Myocyte (in vitro differentiated cells): ENCODE measurements around the gene CPLX3. TPM values are rescaled to one million over a fixed set of nuclear protein-coding genes. Genes with fewer than 3 reads are reported as not detected.

Experiments
- DNase-seq: peaks from one replicate; pipeline ENCODE4 v3.0.0-alpha.2; 2012; ENCODE audit warnings: low read depth
- total RNA-seq: library from RNA; depleted of rRNA; stranded (reverse); fragments of >200 nt; gene quantifications from 2 replicates; pipeline ENCODE4 v1.2.3, GENCODE V29; 2014

CPLX3 gene
- total RNA-seq, 1 donor from 2014 or later: not detected

DNA sequence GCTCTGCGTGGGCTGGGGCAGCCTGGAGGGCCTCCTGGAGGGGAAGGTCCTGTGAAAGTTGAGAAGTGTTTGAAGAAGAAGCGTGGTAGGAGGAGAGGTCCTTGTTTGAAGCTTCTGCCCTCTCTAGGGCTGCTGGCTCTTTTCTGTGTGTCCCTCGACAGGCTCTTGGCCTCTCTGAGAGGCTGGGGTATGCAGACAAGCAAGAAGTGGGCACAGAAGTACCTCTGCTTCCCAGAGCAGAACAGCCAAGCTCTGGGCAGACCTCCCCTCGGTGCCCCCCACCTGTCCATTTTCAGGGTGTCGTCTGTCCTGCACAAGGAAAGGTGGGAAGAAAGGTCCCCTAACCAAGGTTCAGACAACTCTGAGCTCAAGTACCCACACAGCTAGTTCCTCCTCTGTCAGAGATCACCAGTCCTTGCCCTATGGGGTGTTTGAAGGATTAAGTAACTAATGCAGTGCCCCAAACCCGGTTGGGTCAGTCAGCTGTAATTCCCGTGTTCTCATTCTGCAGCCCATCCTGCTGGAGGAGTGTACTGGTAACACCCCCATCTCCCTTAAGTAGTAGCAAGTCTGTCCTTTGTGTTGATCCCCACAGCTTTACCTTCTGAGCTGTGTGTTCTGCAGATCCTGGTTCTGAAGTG, 38.3 kb upstream of the CPLX3 start:
- DNase-seq: no peak

DNA sequence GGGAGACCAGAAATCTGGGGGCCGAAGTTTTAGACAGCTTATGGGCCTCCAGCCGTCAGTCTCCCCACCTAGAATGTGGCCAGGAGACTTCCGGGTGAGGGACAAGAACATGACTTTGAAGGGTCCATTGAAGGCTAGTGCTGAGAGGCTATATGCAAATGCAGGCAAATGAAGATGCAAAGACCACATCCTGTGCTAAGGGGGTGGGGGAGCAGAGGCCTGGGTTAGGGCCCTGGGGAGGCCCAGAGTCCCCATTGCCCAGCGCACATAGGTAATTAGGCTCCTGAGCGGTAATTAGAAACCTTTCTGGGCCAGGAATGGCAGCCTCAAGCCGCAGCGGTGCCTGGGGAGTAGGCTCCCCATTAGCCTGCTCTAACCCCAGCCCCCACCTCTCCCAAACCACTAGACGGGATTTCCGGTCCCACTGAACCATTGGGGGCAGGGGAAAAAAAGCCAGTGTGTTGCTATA, 37.7 kb upstream of the CPLX3 start:
- no peak for DNase-seq

DNA sequence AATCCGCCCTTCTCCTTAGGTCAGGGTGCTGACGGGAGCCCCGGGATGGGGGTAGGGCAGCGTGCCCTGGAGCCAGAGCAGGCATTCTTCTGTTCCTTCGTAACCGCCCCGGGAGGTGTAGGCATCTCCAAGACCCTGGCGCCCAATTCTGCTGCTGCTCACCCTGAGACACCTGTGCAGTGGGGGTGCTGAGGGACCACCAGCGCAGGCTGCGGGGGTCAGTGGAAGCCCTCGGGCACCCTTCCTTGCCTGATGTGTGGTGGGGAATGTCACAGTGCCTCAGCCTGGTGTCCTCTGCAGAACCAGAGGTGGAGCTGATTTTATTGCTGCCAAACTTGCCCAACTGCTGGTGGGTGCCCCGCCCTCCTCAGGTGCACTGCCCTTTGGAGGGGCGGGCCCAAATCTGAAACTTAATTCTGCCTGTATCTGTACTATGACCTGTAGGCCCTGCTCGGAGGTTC, 37.2 kb upstream of the CPLX3 start:
- DNase-seq: no peak

- DNase-seq: no peak
These were observed 36.7 kb upstream of the CPLX3 start for GRCh38 chr15:74789741-74790079.

DNA sequence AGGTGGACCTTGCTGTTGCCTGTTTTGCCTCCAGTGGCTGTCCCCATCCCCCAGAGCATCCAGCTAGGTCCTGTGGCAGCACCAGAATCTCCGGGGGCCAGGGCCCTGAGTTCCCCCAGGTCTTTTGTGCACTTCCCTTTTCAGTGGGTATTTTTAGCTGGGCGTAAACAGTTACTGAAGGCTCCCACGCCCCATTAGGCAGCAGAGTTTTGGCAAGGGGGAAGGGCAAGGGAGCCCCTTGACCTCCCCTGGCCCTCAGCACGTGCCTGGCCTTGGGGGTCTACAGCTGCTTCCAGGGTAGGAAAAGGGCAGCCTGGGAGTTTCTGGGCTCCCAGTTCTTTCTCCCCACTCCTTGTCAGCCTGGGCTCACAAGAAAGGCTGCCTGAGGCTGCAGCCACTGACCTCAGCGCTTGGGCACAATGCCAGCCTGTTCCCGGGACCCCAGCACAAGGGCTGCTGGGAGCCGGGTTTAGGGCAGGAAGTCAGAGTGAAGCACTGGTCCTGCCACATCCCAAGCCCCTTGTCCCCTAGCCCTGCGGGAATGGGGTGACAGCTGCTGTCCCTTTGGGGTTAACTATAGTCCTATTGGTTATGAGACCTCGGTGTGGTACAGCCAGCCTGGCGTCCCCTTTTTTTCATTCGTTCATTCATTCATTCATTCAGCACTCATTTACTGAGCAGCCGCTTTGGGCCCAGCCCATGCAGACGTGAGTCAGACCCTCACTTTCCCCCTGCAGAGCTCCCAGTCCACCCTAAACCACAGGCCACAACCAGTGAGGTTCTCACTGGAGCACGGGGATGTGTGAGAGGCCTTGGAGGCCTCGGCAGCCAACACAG, 36.1 kb upstream of the CPLX3 start:
- peak; percentile 89 for DNase-seq

GRCh38 chr15:74791007-74791406, 35.4 kb upstream of the CPLX3 start:
- no peak for DNase-seq

- no peak for DNase-seq
These were observed 34.8 kb upstream of the CPLX3 start for GRCh38 chr15:74791667-74792066.

DNA sequence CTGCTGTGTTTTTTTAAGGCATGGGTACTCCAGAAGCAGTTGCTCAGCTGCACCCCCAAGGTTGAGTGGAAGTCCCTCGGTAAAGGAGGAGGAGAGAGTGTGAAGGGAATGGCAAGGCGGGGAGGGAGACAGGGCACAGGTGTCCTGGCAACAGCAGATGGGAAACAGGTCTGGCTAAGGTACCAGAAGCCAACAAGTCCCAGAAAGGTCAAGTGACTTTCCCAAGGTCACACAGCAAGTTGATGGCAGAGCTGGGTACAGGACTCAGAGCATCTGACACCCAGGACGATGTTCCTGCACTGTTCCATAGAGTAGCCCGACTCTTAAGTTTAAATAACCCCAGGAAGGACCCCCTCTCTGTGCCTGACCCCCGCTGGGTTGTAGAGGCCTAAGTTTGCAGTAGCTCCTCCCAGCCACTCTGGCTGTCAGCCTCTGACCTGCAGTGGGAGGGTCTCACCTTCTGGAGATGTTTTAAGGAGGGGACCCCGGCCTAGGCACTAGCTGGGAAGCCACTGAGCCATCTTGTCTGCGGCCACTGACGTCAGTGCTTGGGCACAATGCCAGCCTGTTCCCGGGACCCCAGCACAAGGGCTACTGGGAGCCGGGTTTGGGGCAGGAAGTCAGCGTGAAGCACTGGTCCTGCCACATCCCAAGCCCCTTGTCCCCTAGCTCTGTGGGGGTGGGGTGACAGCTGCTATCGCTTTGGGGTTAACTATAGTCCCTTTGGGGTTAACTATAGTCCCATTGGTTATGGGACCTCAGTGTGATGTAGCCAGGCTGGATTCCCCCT, 34.0 kb upstream of the CPLX3 start:
- no peak for DNase-seq

DNA sequence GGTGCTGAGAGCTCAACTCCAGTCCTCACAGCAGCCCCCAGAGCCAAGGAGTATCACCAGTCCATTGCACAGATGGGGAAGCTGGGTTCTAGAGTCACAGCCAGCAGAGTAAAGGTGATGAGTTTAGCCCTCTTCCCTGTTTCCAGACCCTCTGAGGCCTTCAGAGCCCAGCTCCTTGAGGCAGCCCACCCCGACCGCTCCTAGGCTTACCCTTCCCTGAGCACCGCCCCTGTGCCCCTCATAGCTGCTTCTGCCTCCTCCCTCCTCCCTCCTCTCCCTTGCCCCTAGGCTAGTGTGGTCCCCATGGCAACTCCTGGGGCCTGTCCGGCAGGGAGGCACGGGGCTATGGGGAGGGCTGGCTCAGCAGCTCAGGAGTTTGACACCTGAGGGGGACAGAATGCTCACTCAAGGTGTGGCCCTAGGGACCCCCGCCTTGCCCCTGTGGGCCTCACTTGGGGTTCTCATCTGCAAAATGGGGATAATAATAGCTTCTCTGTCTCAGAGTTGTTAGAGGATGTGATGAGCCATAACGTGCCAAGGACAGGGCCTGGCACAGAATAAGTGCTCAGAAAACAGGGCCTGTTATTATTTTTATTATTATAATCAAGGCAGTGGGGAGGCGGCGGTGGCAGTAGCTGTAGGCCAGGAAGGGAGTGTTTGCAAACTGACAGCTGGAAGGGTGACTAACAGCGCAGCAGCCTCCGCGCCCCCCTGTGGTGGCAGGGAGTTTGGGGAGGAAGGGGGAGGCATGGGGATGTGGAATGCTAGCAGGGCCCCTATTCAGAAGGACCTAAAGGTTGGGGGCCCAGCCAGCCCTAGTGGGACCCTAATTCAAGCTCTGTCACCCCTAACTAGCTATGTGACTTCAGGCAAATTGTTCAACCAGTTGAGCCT, 33.0 kb upstream of the CPLX3 start:
- no peak for DNase-seq

- DNase-seq: no peak
These were observed 32.0 kb upstream of the CPLX3 start for GRCh38 chr15:74794248-74794969.

DNA sequence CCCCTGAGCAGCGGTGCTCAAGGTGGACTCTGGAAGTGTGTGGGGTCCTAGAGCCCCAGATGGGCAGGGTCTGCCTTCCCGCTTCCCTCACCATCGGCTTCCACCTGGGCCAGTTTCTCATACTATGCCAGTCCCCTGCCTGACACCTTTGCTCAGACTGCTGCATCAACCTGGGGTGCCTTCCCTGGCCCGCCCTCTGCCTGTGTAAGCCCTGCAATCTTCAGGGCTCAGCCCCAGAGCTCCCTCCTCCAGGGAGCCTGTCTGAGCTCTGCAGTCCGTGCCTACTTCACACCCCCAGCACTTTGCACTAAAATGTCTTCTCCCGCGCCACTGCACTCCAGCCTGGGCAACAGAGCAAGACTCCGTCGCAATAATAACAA, 31.5 kb upstream of the CPLX3 start:
- DNase-seq: no peak

DNA sequence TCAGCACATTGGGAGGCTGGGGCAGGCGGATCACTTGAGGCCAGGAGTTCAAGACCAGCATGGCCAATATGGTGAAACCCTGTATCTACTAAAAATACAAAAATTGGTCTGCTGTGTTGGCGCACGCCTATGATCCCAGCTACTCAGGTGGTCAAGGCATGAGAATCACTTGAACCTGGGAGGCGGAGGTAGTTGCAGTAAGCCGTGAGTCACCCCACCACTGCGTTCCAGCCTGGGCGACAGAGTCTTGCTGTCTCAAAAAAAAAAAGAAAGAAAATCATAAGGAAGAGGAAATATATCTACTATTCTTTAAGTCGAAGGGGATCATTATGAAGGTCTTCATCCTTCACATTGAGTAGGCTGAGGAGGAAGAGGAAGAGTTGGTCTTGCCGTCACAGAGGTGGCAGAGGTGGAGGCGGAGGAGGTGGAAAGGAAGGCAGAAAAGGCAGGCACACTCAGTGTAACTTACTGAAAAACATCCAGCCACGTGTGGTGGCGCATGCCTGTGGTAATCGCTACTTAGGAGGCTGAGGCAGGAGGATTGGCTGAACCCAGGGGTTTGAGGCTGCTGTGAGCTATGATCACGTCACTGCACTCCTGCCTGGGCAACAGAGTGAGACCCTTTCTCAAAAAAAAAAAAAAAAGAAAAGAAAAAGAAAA, 30.3 kb upstream of the CPLX3 start:
- DNase-seq: no peak

- DNase-seq: no peak
These were observed 27.8 kb upstream of the CPLX3 start for GRCh38 chr15:74798388-74799254.

GRCh38 chr15:74799255-74799855, 27.1 kb upstream of the CPLX3 start:
- DNase-seq: no peak

DNA sequence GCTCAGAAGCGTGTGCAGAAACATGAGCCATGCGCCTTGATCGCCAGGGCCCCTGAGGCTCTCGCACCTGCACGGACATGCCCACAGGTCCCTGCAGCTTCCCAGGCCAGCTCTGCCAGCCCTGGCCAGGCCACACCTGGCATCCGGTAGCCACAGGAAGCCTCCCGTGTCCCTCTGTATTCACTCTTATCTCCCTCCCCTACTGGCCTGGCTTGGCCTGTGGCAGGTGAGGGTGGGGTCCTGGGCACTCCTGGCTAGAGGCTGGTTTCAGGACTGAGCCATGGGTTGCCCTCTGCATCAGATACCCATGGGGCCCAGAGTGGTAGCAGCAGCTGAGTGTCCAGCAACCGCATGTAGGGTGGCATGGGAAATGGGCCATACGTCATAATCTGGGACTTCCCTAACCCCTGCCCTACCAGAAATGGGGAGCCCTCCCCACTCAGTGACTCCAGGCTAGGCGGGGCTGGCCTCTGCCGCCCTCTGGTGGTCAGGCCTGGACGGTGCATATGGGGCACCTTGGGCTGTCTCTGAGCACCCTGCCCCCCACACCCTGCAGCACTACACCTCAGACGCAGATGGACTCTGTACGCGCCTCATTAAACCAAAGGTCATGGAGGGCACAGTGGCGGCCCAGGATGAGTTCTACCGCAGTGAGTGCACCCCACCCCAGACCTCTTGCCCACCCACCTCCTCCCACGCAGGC, 26.4 kb upstream of the CPLX3 start:
- peak; percentile 72 for DNase-seq

DNA sequence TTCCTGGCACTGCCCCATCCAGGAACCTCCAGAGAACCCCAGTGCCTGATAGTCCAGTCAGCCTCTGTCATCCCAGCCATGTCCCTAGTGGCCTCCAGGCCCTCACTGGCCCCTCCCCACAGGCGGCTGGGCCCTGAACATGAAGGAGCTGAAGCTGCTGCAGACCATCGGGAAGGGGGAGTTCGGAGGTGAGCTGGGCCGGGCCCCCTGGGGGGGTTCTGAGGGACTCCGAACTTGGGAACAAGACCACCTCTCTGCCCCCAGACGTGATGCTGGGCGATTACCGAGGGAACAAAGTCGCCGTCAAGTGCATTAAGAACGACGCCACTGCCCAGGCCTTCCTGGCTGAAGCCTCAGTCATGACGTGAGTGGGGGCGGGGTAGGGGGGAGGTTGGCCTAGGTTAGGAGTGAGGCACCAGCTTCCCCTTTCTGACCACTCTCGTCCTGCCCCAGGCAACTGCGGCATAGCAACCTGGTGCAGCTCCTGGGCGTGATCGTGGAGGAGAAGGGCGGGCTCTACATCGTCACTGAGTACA, 25.8 kb upstream of the CPLX3 start:
- no peak for DNase-seq

DNA sequence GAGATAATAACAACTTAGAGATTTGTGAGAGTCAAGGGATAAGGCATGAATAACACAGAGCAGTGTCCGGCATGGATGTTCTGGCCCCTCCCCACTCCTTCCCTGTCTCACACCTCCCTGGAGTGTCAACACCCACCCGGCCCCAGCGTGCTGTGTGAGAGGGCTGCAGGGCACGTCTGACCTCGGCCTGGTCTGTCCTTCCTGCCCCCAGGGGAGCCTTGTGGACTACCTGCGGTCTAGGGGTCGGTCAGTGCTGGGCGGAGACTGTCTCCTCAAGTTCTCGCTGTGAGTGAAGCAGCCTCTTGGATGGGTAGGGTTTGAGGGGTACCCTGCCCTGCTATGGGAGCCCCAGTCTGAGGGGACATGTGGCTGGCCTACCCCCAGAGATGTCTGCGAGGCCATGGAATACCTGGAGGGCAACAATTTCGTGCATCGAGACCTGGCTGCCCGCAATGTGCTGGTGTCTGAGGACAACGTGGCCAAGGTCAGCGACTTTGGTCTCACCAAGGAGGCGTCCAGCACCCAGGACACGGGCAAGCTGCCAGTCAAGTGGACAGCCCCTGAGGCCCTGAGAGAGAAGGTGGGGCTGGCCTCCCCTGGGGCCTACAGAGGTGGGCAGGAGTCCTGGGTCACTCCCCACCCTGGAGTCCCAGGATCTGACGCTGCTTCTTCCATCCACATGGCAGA, 25.0 kb upstream of the CPLX3 start:
- DNase-seq: no peak
